GM12801 (cell line): ENCODE results near the gene ITFG1.

ENCODE experiments used
- CTCF ChIP-seq: IDR thresholded peaks from one replicate; pipeline ENCODE4 v1.5.1; 2011; ENCODE audit warnings: control low read depth; ENCODE audit not compliant: insufficient read length; ENCODE audit errors: extremely low read depth

The ITFG1 gene

GRCh38 chr16:47481698-47482374 is 21.0 kb upstream of the ITFG1 start:
- no peak for TF ChIP-seq CTCF

- TF ChIP-seq CTCF, result no peak
These were observed 19.5 kb upstream of the ITFG1 start for GRCh38 chr16:47480410-47480809.

GRCh38 chr16:47477679-47478078 is 16.8 kb upstream of the ITFG1 start:
- no peak for TF ChIP-seq CTCF

GRCh38 chr16:47476654-47477345 is 15.9 kb upstream of the ITFG1 start:
- TF ChIP-seq CTCF, result no peak

DNA sequence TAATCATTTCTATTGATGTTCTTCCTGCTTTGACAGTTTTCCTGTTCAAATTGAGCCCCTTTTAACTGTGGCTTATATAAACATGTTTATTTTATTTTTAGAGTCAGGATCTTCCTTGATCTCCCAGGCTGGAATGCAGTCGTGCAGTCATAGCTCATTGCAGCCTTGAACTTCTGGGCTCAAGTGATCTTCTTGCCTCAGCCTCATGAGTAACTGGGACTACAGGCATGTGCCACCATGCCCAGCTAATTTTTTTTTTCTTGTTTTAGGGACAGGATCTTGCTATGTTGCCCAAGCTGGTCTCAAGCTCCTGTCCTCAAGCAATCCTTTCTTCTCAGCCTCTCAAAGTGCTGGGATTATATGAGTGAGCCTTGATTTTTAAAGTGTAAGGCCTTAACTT is 14.9 kb upstream of the ITFG1 start:
- no peak for TF ChIP-seq CTCF

- no peak for TF ChIP-seq CTCF
These were observed 12.9 kb upstream of the ITFG1 start for GRCh38 chr16:47473792-47474191.

- no peak for TF ChIP-seq CTCF
These were observed 9.9 kb upstream of the ITFG1 start for GRCh38 chr16:47470810-47471209.
